CD8-positive, alpha-beta memory T cell (primary cell): ENCODE measurements around the gene TEX10. TPM values are rescaled to one million over a fixed set of nuclear protein-coding genes. Genes with fewer than 3 reads are reported as not detected.

ENCODE experiments used
- CTCF ChIA-PET: fragments of 350-600 bp; sonication (Branson Sonifier 250); formaldehyde crosslinking; loops from one replicate; lab custom pipeline; 2021; ENCODE audit warnings: antibody characterized with exemption; lab: Charles Lee
- POLR2A ChIA-PET: fragments of 350-600 bp; sonication (Branson Sonifier 250); formaldehyde crosslinking; loops from one replicate; lab custom pipeline; 2021; ENCODE audit warnings: antibody characterized with exemption; lab: Charles Lee
- DNase-seq, 5 donors: peaks; one replicate each; pipeline versions ENCODE4 v3.0.0 to v3.0.0-alpha.2; 2020 to 2022; ENCODE audit warnings: mixed read lengths in 1 of 5
- H3K27ac ChIP-seq: one replicate; pipeline ENCODE4 v1.7.0; 2013; ENCODE audit warnings: low read depth, mild to moderate bottlenecking, low read length, moderate library complexity
- H3K27me3 ChIP-seq: 2 replicates; pipeline ENCODE4 v1.7.0; 2013; ENCODE audit warnings: low read length, mild to moderate bottlenecking; ENCODE audit not compliant: insufficient read depth, poor library complexity, severe bottlenecking
- H3K36me3 ChIP-seq: 2 replicates; pipeline ENCODE4 v1.7.0; 2013; ENCODE audit warnings: mild to moderate bottlenecking, low read length, moderate library complexity; ENCODE audit not compliant: insufficient read depth
- H3K4me1 ChIP-seq: 2 replicates; pipeline ENCODE4 v1.7.0; 2013; ENCODE audit warnings: mild to moderate bottlenecking, low read length, moderate library complexity; ENCODE audit not compliant: insufficient read depth
- H3K4me3 ChIP-seq: 2 replicates; pipeline ENCODE4 v1.7.0; 2013; ENCODE audit warnings: mild to moderate bottlenecking, low read length
- H3K9me3 ChIP-seq: 2 replicates; pipeline ENCODE4 v1.7.0; 2013; ENCODE audit warnings: mild to moderate bottlenecking, low read length
- H3K27ac Mint-ChIP-seq, 8 donors: one replicate each; pipeline ENCODE4 v1.8.0; 2020 to 2021; ENCODE audit warnings: mixed read lengths in 8 of 8, mild to moderate bottlenecking in 6 of 8, inconsistent platforms in 3 of 8, moderate library complexity in 3 of 8
- H3K27me3 Mint-ChIP-seq, 2 donors: one replicate each; pipeline ENCODE4 v1.8.0; 2020 to 2021; ENCODE audit warnings: mixed read lengths in 2 of 2, mild to moderate bottlenecking in 1 of 2, moderate library complexity in 1 of 2
- H3K36me3 Mint-ChIP-seq, 3 donors: one replicate each; pipeline ENCODE4 v1.8.0; 2020 to 2021; ENCODE audit warnings: mixed read lengths in 3 of 3, inconsistent platforms in 1 of 3, mild to moderate bottlenecking in 1 of 3
- H3K4me1 Mint-ChIP-seq, 3 donors: one replicate each; pipeline ENCODE4 v1.8.0; 2020 to 2021; ENCODE audit warnings: mixed read lengths in 3 of 3, inconsistent platforms in 1 of 3, mild to moderate bottlenecking in 1 of 3
- H3K4me3 Mint-ChIP-seq, 7 donors: one replicate each; pipeline ENCODE4 v1.8.0; 2020 to 2021; ENCODE audit warnings: mixed read lengths in 7 of 7, mild to moderate bottlenecking in 6 of 7, moderate library complexity in 4 of 7, inconsistent platforms in 2 of 7
- H3K9me3 Mint-ChIP-seq, 5 donors: one replicate each; pipeline ENCODE4 v1.8.0; 2020 to 2022; ENCODE audit warnings: mixed read lengths in 5 of 5, mild to moderate bottlenecking in 3 of 5, moderate library complexity in 2 of 5, inconsistent platforms in 1 of 5
- polyA plus RNA-seq: library from polyadenylated mRNA; unstranded; fragments of 300-500 nt; fragmentation: Illumina TruSeq; gene quantifications from one replicate; pipeline ENCODE4 v1.2.3, GENCODE V29; 2021
- total RNA-seq, 2 experiments: library from RNA; stranded (reverse); gene quantifications; one replicate each; pipeline ENCODE4 v1.2.3, GENCODE V29; 2021

The TEX10 gene
- total and polyA plus RNA-seq, 3 experiments from 2014 or later = 11.6 to 34.1 (median 31.3) TPM

DNA sequence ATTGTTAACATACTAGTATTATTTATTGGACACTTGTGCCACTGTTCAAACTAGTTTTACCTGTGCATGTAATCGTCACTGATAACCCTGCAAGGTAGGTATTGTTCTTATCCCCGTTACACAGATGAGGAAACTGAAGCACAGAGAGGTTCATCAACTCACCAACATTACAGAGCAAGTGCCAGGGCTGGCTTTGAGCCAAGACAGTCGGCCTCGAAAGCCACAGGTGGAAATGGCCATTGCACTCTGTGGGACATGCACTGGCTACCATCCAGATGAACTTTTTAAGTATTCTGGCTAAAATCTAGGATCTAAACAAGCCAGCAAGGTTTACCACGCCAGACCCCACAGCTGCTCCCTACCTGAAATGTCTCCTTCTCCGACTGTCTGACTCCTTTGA is 57.9 kb downstream of the TEX10 start:
- H3K4me3 Mint-ChIP-seq = no peak overlapping the region
- H3K36me3 Mint-ChIP-seq = peaks cover 13 to 87% (median 29%) of the 10 kb centered on the region in 3 donors
- no peak for DNase-seq
- H3K27ac Mint-ChIP-seq = peak overlapping the region in 1 of 8 donors; percentile 19
- peaks cover 10% of the 10 kb centered on the region for H3K36me3 ChIP-seq
- H3K4me1 Mint-ChIP-seq = peaks cover 0 to 2% (median 0%) of the 10 kb centered on the region in 3 donors
- no peak overlapping the region for H3K27ac ChIP-seq
- H3K9me3 Mint-ChIP-seq = no peaks in the 10 kb centered on the region
- no peaks in the 10 kb centered on the region for H3K4me1 ChIP-seq
- ChIA-PET CTCF (no interaction called here), POLR2A (no interaction called here)
- no peaks in the 10 kb centered on the region for H3K27me3 Mint-ChIP-seq
- no peaks in the 10 kb centered on the region for H3K9me3 ChIP-seq
- H3K27me3 ChIP-seq = no peaks in the 10 kb centered on the region
- no peak overlapping the region for H3K4me3 ChIP-seq

DNA sequence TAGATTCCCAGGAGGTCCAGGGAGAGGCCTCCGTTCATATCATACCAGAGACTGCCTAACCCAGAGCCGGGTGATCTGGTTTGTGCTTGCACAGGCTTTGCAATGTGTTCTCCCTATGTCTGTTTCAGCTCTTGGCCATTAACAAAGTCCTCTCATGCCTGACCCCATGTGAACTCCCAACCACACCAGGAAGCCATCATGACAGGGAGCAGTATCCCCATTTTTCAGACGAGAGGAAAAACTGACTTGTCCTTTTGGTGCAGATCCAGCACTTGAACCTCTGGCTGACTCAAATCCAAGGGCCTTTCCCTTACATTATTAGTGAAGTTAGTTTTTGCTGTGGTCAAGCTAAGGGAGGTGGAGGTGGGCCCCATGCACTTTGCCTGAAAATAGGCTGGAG is 58.4 kb downstream of the TEX10 start:
- Mint-ChIP-seq H3K4me3 (no peak overlapping the region), H3K9me3 (no peaks in the 10 kb centered on the region), H3K4me1 (peaks cover 0 to 2% (median 0%) of the 10 kb centered on the region in 3 donors), H3K27ac (peak overlapping the region in 1 of 8 donors; percentile 65), H3K27me3 (no peaks in the 10 kb centered on the region), H3K36me3 (peaks cover 16 to 87% (median 33%) of the 10 kb centered on the region in 3 donors)
- no peak for DNase-seq
- Histone ChIP-seq H3K4me1 (no peaks in the 10 kb centered on the region), H3K27me3 (no peaks in the 10 kb centered on the region), H3K27ac (no peak overlapping the region), H3K9me3 (no peaks in the 10 kb centered on the region), H3K36me3 (peaks cover 10% of the 10 kb centered on the region), H3K4me3 (no peak overlapping the region)
- ChIA-PET CTCF (no interaction called here), POLR2A (no interaction called here)

DNA sequence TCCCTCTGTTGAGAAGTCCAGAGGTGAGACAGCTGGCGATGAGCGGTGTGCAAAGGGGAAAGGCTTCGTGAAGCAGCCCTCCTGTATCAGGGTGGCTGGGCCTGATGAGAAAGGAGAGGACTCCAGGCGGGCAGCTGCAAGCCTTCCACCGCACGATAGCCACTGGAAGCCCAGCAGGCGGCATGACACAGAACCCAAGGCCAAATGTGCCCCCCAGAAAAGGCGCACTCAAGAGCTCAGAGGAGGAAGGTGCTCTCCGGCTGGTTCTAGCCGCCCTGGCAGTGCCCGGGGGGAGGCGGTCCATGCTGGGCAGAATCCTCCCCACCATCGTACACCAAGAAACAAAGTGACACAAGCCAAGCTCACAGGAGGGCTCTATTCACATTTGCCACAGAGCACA is 60.3 kb downstream of the TEX10 start:
- no peak for DNase-seq
- H3K27me3 Mint-ChIP-seq = no peaks in the 10 kb centered on the region
- H3K9me3 Mint-ChIP-seq = no peaks in the 10 kb centered on the region
- no peaks in the 10 kb centered on the region for H3K27me3 ChIP-seq
- ChIA-PET CTCF (no interaction called here), POLR2A (no interaction called here)
- no peak overlapping the region for H3K4me3 ChIP-seq
- H3K27ac Mint-ChIP-seq = no peak overlapping the region
- no peak overlapping the region for H3K27ac ChIP-seq
- H3K4me1 ChIP-seq = no peaks in the 10 kb centered on the region
- peaks cover 10% of the 10 kb centered on the region for H3K36me3 ChIP-seq
- H3K4me3 Mint-ChIP-seq = no peak overlapping the region
- peaks cover 30 to 86% (median 39%) of the 10 kb centered on the region in 3 donors for H3K36me3 Mint-ChIP-seq
- H3K4me1 Mint-ChIP-seq = peaks cover 0 to 2% (median 0%) of the 10 kb centered on the region in 3 donors
- H3K9me3 ChIP-seq = no peaks in the 10 kb centered on the region

DNA sequence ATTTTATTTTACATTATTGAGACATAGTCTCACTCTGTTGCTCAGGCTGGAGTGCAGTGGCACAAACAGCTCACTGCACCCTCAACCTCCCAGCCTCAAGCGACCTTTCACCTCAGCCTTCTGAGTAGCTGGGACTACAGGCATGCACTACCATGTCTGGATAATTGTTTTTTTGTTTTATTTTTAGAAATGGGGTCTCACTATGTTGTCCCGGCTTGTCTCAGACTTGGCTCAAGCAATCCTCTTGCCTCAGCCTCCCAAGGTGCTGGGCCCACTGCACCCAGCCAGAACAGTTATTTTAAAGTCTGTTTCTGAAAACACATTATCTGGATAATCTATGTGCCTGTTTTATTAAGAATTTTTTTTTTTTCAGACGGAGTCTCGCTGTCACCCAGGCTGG is 62.0 kb downstream of the TEX10 start:
- peaks cover 10% of the 10 kb centered on the region for H3K36me3 ChIP-seq
- H3K36me3 Mint-ChIP-seq = peaks cover 44 to 86% (median 44%) of the 10 kb centered on the region in 3 donors

DNA sequence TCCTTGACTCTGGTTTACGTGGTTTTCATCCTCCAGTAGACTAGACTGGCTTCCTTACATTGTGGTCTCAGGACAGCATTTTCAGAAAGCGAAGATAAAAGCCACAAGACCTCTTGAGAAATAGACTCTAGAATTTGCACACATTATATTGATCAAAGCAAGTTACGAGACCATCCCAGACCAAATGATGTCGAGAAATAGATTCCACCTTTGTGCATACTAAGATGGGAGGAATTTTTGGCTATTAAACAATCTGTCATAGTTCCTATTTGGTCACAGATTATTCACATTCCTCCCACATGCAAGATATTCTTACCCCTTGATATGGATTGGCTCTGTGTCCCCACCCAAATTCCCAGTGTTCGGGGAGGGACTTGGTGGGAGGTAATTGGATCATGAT is 65.6 kb downstream of the TEX10 start:
- peaks cover 0 to 5% (median 2%) of the 10 kb centered on the region in 3 donors for H3K4me1 Mint-ChIP-seq
- no peak for DNase-seq
- H3K27me3 Mint-ChIP-seq = no peaks in the 10 kb centered on the region
- H3K4me3 ChIP-seq = no peak overlapping the region
- no peak overlapping the region for H3K4me3 Mint-ChIP-seq
- no peaks in the 10 kb centered on the region for H3K9me3 ChIP-seq
- no peaks in the 10 kb centered on the region for H3K4me1 ChIP-seq
- peak overlapping the region in 1 of 8 donors; percentile 76 for H3K27ac Mint-ChIP-seq
- H3K36me3 ChIP-seq = peaks cover under 1% of the 10 kb centered on the region
- POLR2A ChIA-PET = no interaction called here
- H3K27ac ChIP-seq = no peak overlapping the region
- H3K27me3 ChIP-seq = no peaks in the 10 kb centered on the region
- H3K36me3 Mint-ChIP-seq = peaks cover 58 to 83% (median 60%) of the 10 kb centered on the region in 3 donors
- peaks cover 0 to 10% (median 5%) of the 10 kb centered on the region in 5 donors for H3K9me3 Mint-ChIP-seq
- CTCF ChIA-PET = no interaction called here

More for the DNA sequence above, 62.0 kb downstream of the TEX10 start:
- H3K27me3 ChIP-seq = no peaks in the 10 kb centered on the region
- Mint-ChIP-seq H3K27me3 (no peaks in the 10 kb centered on the region), H3K27ac (no peak overlapping the region), H3K4me1 (peaks cover 0 to 5% (median 2%) of the 10 kb centered on the region in 3 donors), H3K4me3 (no peak overlapping the region), H3K9me3 (peaks cover 0 to 3% (median 0%) of the 10 kb centered on the region in 5 donors)
- ChIA-PET POLR2A (no interaction called here), CTCF (no interaction called here)
- no peak overlapping the region for H3K4me3 ChIP-seq
- no peak for DNase-seq
- H3K4me1 ChIP-seq = no peaks in the 10 kb centered on the region
- no peaks in the 10 kb centered on the region for H3K9me3 ChIP-seq
- no peak overlapping the region for H3K27ac ChIP-seq

DNA sequence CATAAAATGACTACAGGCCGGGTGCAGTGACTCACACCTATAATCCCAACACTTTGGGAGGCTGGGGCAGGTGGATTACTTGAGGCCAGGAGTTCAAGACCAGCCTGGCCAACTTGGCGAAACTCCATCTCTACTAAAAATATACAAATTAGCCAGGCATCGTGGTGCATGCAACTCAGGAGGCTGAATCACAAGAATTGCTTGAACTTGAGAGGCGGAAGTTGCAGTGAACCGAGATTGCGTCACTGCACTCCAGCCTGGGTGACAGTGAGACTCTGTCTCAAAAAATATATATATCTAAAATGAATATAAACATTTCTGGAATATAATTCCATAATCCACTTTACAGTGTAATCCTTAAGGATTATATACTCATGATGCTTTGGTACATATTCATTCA is 66.5 kb downstream of the TEX10 start:
- DNase-seq = no peak
- Mint-ChIP-seq H3K27me3 (no peaks in the 10 kb centered on the region), H3K36me3 (peaks cover 50 to 78% (median 57%) of the 10 kb centered on the region in 3 donors), H3K9me3 (peaks cover 0 to 10% (median 5%) of the 10 kb centered on the region in 5 donors), H3K4me3 (no peak overlapping the region), H3K4me1 (peaks cover 0 to 5% (median 0%) of the 10 kb centered on the region in 3 donors), H3K27ac (no peak overlapping the region)
- H3K27me3 ChIP-seq = no peaks in the 10 kb centered on the region
- no peaks in the 10 kb centered on the region for H3K36me3 ChIP-seq
- CTCF ChIA-PET = no interaction called here
- H3K4me1 ChIP-seq = no peaks in the 10 kb centered on the region
- POLR2A ChIA-PET = no interaction called here
- no peaks in the 10 kb centered on the region for H3K9me3 ChIP-seq
- H3K4me3 ChIP-seq = no peak overlapping the region
- no peak overlapping the region for H3K27ac ChIP-seq

DNA sequence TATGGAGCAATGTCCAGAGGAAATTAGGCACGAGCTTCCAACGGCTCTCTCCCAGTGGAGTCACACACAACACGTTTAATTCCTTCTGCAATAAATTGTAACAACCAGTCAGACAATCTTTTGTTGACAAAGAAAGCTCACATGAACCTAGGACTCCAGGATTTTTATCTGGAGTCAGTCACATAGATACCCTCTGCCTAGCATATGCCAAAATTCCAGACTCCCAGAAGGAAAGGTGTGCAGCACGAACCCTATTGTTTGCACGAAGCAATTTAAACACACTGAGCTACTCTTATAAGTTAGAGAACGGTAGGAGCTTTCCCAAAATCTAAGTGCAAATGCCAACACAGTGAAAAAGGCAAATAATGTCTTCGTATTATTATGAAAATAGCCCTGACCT is 67.1 kb downstream of the TEX10 start:
- H3K36me3 Mint-ChIP-seq = peaks cover 49 to 77% (median 56%) of the 10 kb centered on the region in 3 donors
- peaks cover 0 to 5% (median 0%) of the 10 kb centered on the region in 3 donors for H3K4me1 Mint-ChIP-seq

DNA sequence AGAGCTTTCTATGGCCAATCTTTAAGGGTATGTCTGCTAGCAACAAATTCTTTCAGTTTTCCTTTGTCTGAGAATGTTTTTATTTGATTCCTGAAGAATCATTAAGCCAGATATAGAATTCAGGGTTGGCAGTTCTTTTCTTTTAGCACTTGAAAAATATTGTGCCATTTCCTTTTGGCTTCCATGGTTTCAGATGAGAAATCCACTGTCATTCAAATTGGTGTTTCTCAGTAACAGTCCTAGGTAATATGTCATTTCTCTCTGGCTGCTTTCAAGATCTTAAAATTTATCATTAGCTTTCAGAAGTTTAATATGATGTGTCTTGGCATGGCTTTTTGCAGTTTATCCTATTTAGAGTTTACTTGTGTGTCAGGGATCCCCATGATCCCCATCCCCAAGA is 67.7 kb downstream of the TEX10 start:
- Mint-ChIP-seq H3K27ac (peak overlapping the region in 3 of 8 donors; percentile 15 to 49 (median 24)), H3K4me1 (peaks cover 0 to 5% (median 0%) of the 10 kb centered on the region in 3 donors), H3K9me3 (peaks cover 0 to 10% (median 5%) of the 10 kb centered on the region in 5 donors), H3K36me3 (peaks cover 49 to 75% (median 54%) of the 10 kb centered on the region in 3 donors), H3K27me3 (no peaks in the 10 kb centered on the region), H3K4me3 (no peak overlapping the region)
- no peak for DNase-seq
- H3K4me1 ChIP-seq = no peaks in the 10 kb centered on the region
- no peaks in the 10 kb centered on the region for H3K27me3 ChIP-seq
- H3K36me3 ChIP-seq = no peaks in the 10 kb centered on the region
- ChIA-PET POLR2A (no interaction called here), CTCF (no interaction called here)
- H3K27ac ChIP-seq = no peak overlapping the region
- H3K9me3 ChIP-seq = no peaks in the 10 kb centered on the region
- no peak overlapping the region for H3K4me3 ChIP-seq

More for the DNA sequence above, 67.1 kb downstream of the TEX10 start:
- Histone ChIP-seq H3K4me1 (no peaks in the 10 kb centered on the region), H3K27me3 (no peaks in the 10 kb centered on the region), H3K27ac (no peak overlapping the region), H3K4me3 (no peak overlapping the region), H3K36me3 (no peaks in the 10 kb centered on the region), H3K9me3 (no peaks in the 10 kb centered on the region)
- Mint-ChIP-seq H3K27ac (peak overlapping the region in 1 of 8 donors; percentile 51), H3K4me3 (no peak overlapping the region), H3K27me3 (no peaks in the 10 kb centered on the region), H3K9me3 (peaks cover 0 to 10% (median 5%) of the 10 kb centered on the region in 5 donors)
- CTCF ChIA-PET = no interaction called here
- POLR2A ChIA-PET = no interaction called here
- no peak for DNase-seq
